Activated T-helper 2 cell treated with anti-CD3 and anti-CD28 coated beads, Interferon-gamma antibody, Interleukin-2, Interleukin-4, amounts not matched to agents 10 μg/mL and 5 μg/mL and 100 μg/mL, durations not matched to agents 14 hours and 24 hours and 36 hours (primary cell): ENCODE results near the gene PPP6C. TPM values are rescaled to one million over a fixed set of nuclear protein-coding genes. Genes with fewer than 3 reads are reported as not detected.

Experiments used
- DNase-seq: peaks from one replicate; pipeline ENCODE4 v3.0.0; 2021; ENCODE audit warnings: low spot score
- H3K27ac Mint-ChIP-seq: one replicate; pipeline ENCODE4 v1.8.0; 2021; ENCODE audit warnings: mixed read lengths
- H3K27me3 Mint-ChIP-seq: one replicate; pipeline ENCODE4 v1.8.0; 2021; ENCODE audit warnings: low read depth, mixed read lengths
- H3K36me3 Mint-ChIP-seq: one replicate; pipeline ENCODE4 v1.8.0; 2021; ENCODE audit warnings: low read depth, mixed read lengths
- H3K4me1 Mint-ChIP-seq: one replicate; pipeline ENCODE4 v1.8.0; 2021; ENCODE audit warnings: low read depth, mixed read lengths
- H3K4me3 Mint-ChIP-seq: one replicate; pipeline ENCODE4 v1.8.0; 2021; ENCODE audit warnings: low read depth, mild to moderate bottlenecking, moderate library complexity, mixed read lengths
- H3K9me3 Mint-ChIP-seq: one replicate; pipeline ENCODE4 v1.8.0; 2021; ENCODE audit warnings: mixed read lengths
- intact Hi-C: fragments of 100-400 bp; cut with micrococcal nuclease; formaldehyde crosslinking; loops from one replicate; pipeline ENCODE4 v1.15.1; 2023
- total RNA-seq: library from RNA; stranded (reverse); gene quantifications from 2 replicates; pipeline ENCODE4 v1.2.3, GENCODE V29; 2022

The PPP6C gene
- total RNA-seq, 1 donor from 2014 or later: 44.9 TPM

GRCh38 chr9:125146247-125146646, 43.4 kb downstream of the PPP6C start:
- H3K4me1 Mint-ChIP-seq: peaks cover 26% of the 10 kb centered on the region
- intact Hi-C loops: no loop called here
- H3K4me3 Mint-ChIP-seq: no peak overlapping the region

GRCh38 chr9:125145425-125145824, 44.2 kb downstream of the PPP6C start:
- Mint-ChIP-seq H3K27me3 (no peaks in the 10 kb centered on the region), H3K9me3 (no peaks in the 10 kb centered on the region), H3K4me3 (no peak overlapping the region), H3K27ac (no peak overlapping the region), H3K4me1 (peaks cover 28% of the 10 kb centered on the region), H3K36me3 (peaks cover 13% of the 10 kb centered on the region)
- intact Hi-C loops: no loop called here
- no peak for DNase-seq

More at GRCh38 chr9:125146247-125146646, 43.4 kb downstream of the PPP6C start:
- H3K27ac Mint-ChIP-seq: no peak overlapping the region
- H3K36me3 Mint-ChIP-seq: peaks cover 22% of the 10 kb centered on the region
- H3K27me3 Mint-ChIP-seq: no peaks in the 10 kb centered on the region
- no peaks in the 10 kb centered on the region for H3K9me3 Mint-ChIP-seq
- no peak for DNase-seq

GRCh38 chr9:125143377-125144090, 46.1 kb downstream of the PPP6C start, which contains the start of gene SCAI:
Gene SCAI (minus strand): TSS chr9:125143528. CDS start chr9:125143437, 91 bp downstream.
- H3K27me3 Mint-ChIP-seq: no peaks in the 10 kb centered on the region
- intact Hi-C loops: loop anchor here (1.0 to 5.0 kb wide), 4 partner anchors 17 to 369 kb away; partner anchors contain the start of genes ARPC5L, GOLGA1 and RPL35
- peaks cover 26% of the 10 kb centered on the region for H3K4me1 Mint-ChIP-seq
- peak; percentile 98 for DNase-seq
- H3K4me3 Mint-ChIP-seq: peak within 1 kb of the TSS; percentile 97
- H3K27ac Mint-ChIP-seq: peak within 1 kb of the TSS; percentile 66
- H3K36me3 Mint-ChIP-seq: peaks cover 21% of the 10 kb centered on the region
- H3K9me3 Mint-ChIP-seq: no peaks in the 10 kb centered on the region

GRCh38 chr9:125142560-125143376, 46.8 kb downstream of the PPP6C start:
- Mint-ChIP-seq H3K36me3 (peaks cover 23% of the 10 kb centered on the region), H3K9me3 (no peaks in the 10 kb centered on the region), H3K27ac (peak overlapping the region; percentile 66), H3K4me1 (peaks cover 27% of the 10 kb centered on the region), H3K27me3 (no peaks in the 10 kb centered on the region), H3K4me3 (peak overlapping the region; percentile 97)
- no peak for DNase-seq
- intact Hi-C loops: loop anchor here (1.0 to 5.0 kb wide), 4 partner anchors 16 to 368 kb away; partner anchors contain the start of genes ARPC5L, GOLGA1 and RPL35

- intact Hi-C loops: loop anchor here (2.0 to 5.0 kb wide), 3 partner anchors 15 to 367 kb away; partner anchors contain the start of genes ARPC5L and RPL35
- H3K4me3 Mint-ChIP-seq: peak overlapping the region; percentile 97
- no peaks in the 10 kb centered on the region for H3K9me3 Mint-ChIP-seq
- H3K4me1 Mint-ChIP-seq: peaks cover 25% of the 10 kb centered on the region
- H3K27ac Mint-ChIP-seq: no peak overlapping the region
- H3K27me3 Mint-ChIP-seq: no peaks in the 10 kb centered on the region
- DNase-seq: no peak
- H3K36me3 Mint-ChIP-seq: peaks cover 26% of the 10 kb centered on the region
These were observed 47.9 kb downstream of the PPP6C start for GRCh38 chr9:125141751-125142150.

- Mint-ChIP-seq H3K27me3 (no peaks in the 10 kb centered on the region), H3K27ac (no peak overlapping the region), H3K4me1 (peaks cover 23% of the 10 kb centered on the region), H3K9me3 (no peaks in the 10 kb centered on the region), H3K36me3 (peaks cover 26% of the 10 kb centered on the region), H3K4me3 (peak overlapping the region; percentile 97)
- intact Hi-C loops: loop anchor here (5.0 kb wide), 1 partner anchor 279 kb away; the partner anchor contains the start of genes ARPC5L and RPL35
- no peak for DNase-seq
These were observed 48.4 kb downstream of the PPP6C start for GRCh38 chr9:125141251-125141650.

- Mint-ChIP-seq H3K27me3 (no peaks in the 10 kb centered on the region), H3K4me3 (no peak overlapping the region), H3K36me3 (peaks cover 26% of the 10 kb centered on the region), H3K9me3 (no peaks in the 10 kb centered on the region), H3K4me1 (peaks cover 20% of the 10 kb centered on the region), H3K27ac (no peak overlapping the region)
- no peak for DNase-seq
- intact Hi-C loops: loop anchor here (5.0 kb wide), 1 partner anchor 278 kb away; the partner anchor contains the start of genes ARPC5L and RPL35
These were observed 49.0 kb downstream of the PPP6C start for GRCh38 chr9:125140576-125140975.

GRCh38 chr9:125137200-125137599, 52.4 kb downstream of the PPP6C start:
- Mint-ChIP-seq H3K27me3 (no peaks in the 10 kb centered on the region), H3K4me1 (peaks cover 26% of the 10 kb centered on the region), H3K9me3 (peaks cover 14% of the 10 kb centered on the region), H3K27ac (no peak overlapping the region), H3K4me3 (no peak overlapping the region), H3K36me3 (peaks cover 48% of the 10 kb centered on the region)
- intact Hi-C loops: no loop called here
- no peak for DNase-seq

- H3K4me3 Mint-ChIP-seq: no peak overlapping the region
- DNase-seq: no peak
- peaks cover 14% of the 10 kb centered on the region for H3K9me3 Mint-ChIP-seq
- no peak overlapping the region for H3K27ac Mint-ChIP-seq
- intact Hi-C loops: loop anchor here (5.0 kb wide), 1 partner anchor 197 kb away; no protein-coding TSS in a partner anchor
- H3K4me1 Mint-ChIP-seq: peaks cover 19% of the 10 kb centered on the region
- H3K36me3 Mint-ChIP-seq: peaks cover 49% of the 10 kb centered on the region
- no peaks in the 10 kb centered on the region for H3K27me3 Mint-ChIP-seq
These were observed 54.6 kb downstream of the PPP6C start for GRCh38 chr9:125134976-125135375.

GRCh38 chr9:125133403-125134329, 55.9 kb downstream of the PPP6C start:
- intact Hi-C loops: loop anchor here (5.0 kb wide), 1 partner anchor 199 kb away; no protein-coding TSS in a partner anchor
- Mint-ChIP-seq H3K4me1 (peaks cover 16% of the 10 kb centered on the region), H3K27ac (peak overlapping the region; percentile 88), H3K9me3 (peaks cover 14% of the 10 kb centered on the region), H3K4me3 (peak overlapping the region; percentile 20), H3K36me3 (peaks cover 36% of the 10 kb centered on the region), H3K27me3 (no peaks in the 10 kb centered on the region)
- DNase-seq: no peak

GRCh38 chr9:125131778-125132177, 57.8 kb downstream of the PPP6C start:
- no peak for DNase-seq
- H3K4me3 Mint-ChIP-seq: no peak overlapping the region
- H3K36me3 Mint-ChIP-seq: peaks cover 29% of the 10 kb centered on the region
- peaks cover 20% of the 10 kb centered on the region for H3K4me1 Mint-ChIP-seq
- no peak overlapping the region for H3K27ac Mint-ChIP-seq
- intact Hi-C loops: loop anchor here (5.0 kb wide), 1 partner anchor 201 kb away; no protein-coding TSS in a partner anchor
- peaks cover 14% of the 10 kb centered on the region for H3K9me3 Mint-ChIP-seq
- no peaks in the 10 kb centered on the region for H3K27me3 Mint-ChIP-seq
